AG09309 (cell line): ENCODE results near the gene TUBGCP5.

Experiments used
- DNase-seq: peaks from one replicate; pipeline ENCODE4 v3.0.0-alpha.2; 2010; ENCODE audit warnings: low read depth
- H3K4me3 ChIP-seq: 2 replicates; pipeline ENCODE4 v1.5.1; 2011; ENCODE audit warnings: mild to moderate bottlenecking, low read depth, low read length, moderate library complexity; ENCODE audit not compliant: control insufficient read depth
- TF ChIP-seq, protein P1 (sequence below): IDR thresholded peaks from 2 replicates; pipeline ENCODE4 v1.5.1; 2011; ENCODE audit warnings: mild to moderate bottlenecking, low read depth, low read length, inconsistent platforms; ENCODE audit not compliant: insufficient read depth, control insufficient read depth; ENCODE audit errors: missing control alignments

The TUBGCP5 gene

DNA sequence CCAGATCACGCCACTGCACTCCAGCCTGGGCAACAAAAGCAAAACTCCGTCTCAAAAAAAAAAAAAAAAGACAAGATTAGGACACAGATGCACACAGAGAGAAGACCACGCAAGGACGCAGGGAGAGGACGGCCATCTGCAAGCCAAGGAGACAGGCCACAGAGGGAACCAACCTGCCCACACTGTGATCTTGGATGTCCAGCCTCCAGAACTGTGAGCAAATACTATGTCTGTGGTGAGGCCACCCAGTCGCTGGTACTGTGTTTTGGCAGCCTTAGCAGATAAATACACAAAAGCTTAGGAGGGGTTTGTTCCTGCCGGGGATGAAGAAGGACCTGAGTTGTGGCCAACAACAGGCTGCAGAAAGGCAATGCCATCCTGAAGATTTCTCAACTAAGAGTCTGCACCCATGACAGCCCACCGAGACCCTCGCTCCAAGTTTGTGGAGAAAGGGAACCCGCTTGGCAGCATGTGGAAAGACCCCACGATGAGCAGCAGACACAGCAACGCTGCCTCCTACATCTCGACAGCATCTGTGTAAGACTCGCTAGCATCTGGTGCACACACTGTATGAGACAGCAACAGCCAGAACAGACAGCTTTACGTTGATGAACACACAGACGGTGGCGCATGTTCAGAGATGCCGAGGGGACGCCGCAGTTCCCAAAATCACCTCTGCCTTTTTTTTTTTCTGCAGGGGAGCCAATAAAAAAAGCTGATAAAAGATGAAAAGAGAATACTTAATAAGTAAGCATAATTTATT lies 72.9 kb downstream of the TUBGCP5 start:
- H3K4me3 ChIP-seq = no peak overlapping the region
- TF ChIP-seq, protein P1, sequence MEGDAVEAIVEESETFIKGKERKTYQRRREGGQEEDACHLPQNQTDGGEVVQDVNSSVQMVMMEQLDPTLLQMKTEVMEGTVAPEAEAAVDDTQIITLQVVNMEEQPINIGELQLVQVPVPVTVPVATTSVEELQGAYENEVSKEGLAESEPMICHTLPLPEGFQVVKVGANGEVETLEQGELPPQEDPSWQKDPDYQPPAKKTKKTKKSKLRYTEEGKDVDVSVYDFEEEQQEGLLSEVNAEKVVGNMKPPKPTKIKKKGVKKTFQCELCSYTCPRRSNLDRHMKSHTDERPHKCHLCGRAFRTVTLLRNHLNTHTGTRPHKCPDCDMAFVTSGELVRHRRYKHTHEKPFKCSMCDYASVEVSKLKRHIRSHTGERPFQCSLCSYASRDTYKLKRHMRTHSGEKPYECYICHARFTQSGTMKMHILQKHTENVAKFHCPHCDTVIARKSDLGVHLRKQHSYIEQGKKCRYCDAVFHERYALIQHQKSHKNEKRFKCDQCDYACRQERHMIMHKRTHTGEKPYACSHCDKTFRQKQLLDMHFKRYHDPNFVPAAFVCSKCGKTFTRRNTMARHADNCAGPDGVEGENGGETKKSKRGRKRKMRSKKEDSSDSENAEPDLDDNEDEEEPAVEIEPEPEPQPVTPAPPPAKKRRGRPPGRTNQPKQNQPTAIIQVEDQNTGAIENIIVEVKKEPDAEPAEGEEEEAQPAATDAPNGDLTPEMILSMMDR = no peak
- no peak for DNase-seq

GRCh38 chr15:22963641-22964040 lies 75.7 kb downstream of the TUBGCP5 start:
- DNase-seq = no peak
- H3K4me3 ChIP-seq = no peak overlapping the region
- TF ChIP-seq, protein P1 = no peak

- no peak overlapping the region for H3K4me3 ChIP-seq
- DNase-seq = no peak
- TF ChIP-seq, protein P1 = no peak
Observed at GRCh38 chr15:22962611-22963010, 76.8 kb downstream of the TUBGCP5 start.

DNA sequence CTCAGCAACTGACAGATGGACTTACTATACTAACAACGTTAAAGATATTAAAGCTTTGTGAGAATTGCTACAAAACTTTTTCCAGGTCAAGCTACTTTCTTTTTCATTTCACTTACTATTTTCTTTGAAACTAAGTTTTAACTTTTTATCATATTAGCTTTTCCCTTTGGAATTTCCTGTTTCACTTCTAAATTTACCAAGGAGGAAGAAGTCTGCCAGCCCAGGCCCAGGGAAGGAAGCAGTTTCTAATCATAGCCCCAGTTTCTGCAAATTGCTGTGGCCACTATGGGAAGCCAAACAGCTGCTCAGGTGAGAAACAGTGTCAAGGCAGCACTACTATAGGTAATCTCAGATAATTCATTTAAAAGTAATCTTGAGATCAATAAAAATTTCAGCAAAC lies 77.6 kb downstream of the TUBGCP5 start:
- no peak overlapping the region for H3K4me3 ChIP-seq
- TF ChIP-seq, protein P1 = no peak
- no peak for DNase-seq

DNA sequence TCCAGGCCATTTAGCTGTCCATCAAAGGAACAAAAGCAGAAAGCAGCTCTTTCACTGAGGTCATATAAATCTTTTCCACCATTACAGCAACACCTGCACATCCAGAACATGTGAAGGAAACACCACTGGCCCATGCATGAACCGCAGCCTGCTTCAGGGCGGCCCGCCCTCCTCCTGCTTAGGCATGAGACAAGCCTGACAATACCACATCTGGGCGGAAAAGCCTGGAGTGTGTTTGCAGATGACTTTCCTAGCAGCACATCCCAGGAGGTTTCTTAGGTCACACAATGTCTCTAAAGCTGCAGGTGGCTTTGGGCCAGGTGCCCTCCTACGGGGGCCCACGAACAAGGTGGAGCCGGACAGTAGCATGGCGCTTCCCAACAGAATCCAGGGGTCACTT lies 78.8 kb downstream of the TUBGCP5 start:
- TF ChIP-seq, protein P1 = no peak
- no peak overlapping the region for H3K4me3 ChIP-seq
- DNase-seq = no peak

DNA sequence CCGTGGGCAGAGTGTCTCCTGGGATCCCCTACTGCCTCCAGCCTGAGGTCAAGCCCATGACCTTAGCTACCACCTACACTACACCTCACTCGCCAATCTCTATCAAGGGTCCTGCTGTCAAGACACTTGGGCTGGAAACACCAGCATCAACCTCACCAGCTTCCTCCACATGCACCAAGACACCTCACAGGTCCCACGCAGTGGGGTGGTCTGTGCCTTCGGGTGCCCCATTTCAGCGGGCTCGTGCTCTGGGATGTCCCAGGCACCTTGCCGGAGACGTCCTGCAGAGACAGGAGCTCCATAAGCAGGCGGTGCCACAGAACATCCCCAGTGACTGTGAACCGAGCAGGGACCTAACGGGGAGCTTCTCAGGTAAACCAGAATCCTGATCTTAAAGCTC lies 79.2 kb downstream of the TUBGCP5 start:
- H3K4me3 ChIP-seq = no peak overlapping the region

More for the DNA sequence above, 79.2 kb downstream of the TUBGCP5 start:
- TF ChIP-seq, protein P1 = no peak
- no peak for DNase-seq
